Nephron (organoid): ENCODE data around the gene ADRA2A.

ENCODE experiments used
- H3K27ac Mint-ChIP-seq, 3 experiments: 2 replicates each; pipeline ENCODE4 v1.8.0; 2020; ENCODE audit warnings: mixed read lengths in 3 of 3, mild to moderate bottlenecking in 2 of 3, moderate library complexity in 1 of 3
- H3K27me3 Mint-ChIP-seq: 2 replicates; pipeline ENCODE4 v1.8.0; 2021; ENCODE audit warnings: low read depth, mild to moderate bottlenecking, moderate library complexity, mixed read lengths
- H3K36me3 Mint-ChIP-seq: 2 replicates; pipeline ENCODE4 v1.8.0; 2020; ENCODE audit warnings: low read depth, mixed read lengths
- H3K4me1 Mint-ChIP-seq: 2 replicates; pipeline ENCODE4 v1.8.0; 2020; ENCODE audit warnings: mixed read lengths
- H3K4me3 Mint-ChIP-seq, 3 experiments: 2 replicates each; pipeline ENCODE4 v1.8.0; 2020; ENCODE audit warnings: mild to moderate bottlenecking in 3 of 3, mixed read lengths in 3 of 3, moderate library complexity in 2 of 3
- H3K9me3 Mint-ChIP-seq: 2 replicates; pipeline ENCODE4 v1.8.0; 2020; ENCODE audit warnings: mixed read lengths
- TF ChIP-seq, protein P1 (sequence below), 3 experiments: fragments of 200-600 bp; sonication (generic); IDR thresholded peaks; one replicate each; pipeline ENCODE4 v1.5.0; 2021; ENCODE audit warnings: antibody characterized with exemption in 3 of 3; ENCODE audit not compliant: unreplicated experiment in 3 of 3

ADRA2A gene

DNA sequence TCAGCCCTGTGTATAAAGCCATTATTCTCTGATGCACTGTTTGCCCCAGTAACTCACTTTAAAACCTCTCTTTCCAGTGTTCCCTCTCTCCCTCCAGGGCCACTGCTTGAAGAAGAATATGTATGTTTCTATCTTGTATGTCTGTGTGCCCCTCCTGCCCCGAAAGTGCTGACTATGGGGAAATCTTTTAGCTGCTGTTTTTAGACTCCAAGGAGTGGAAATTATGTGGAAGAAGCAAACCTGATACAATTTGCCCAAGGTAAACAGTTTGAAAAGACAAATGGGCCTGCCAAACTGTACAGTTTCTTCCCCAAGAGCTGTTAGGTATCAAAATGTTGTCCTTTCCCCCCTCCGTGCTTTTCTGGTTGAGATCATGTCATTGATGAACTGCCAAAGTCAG lies 3.4 kb downstream of the ADRA2A start:
- Mint-ChIP-seq H3K4me3 (peak overlapping the region; percentile 71 to 79 (median 72)), H3K9me3 (peaks cover 2% of the 10 kb centered on the region), H3K27me3 (peaks cover 68% of the 10 kb centered on the region), H3K27ac (peak overlapping the region in 2 of 3 experiments; percentile 51 to 72), H3K4me1 (peaks cover 18% of the 10 kb centered on the region), H3K36me3 (peaks cover 14% of the 10 kb centered on the region)
- TF ChIP-seq, protein P1, sequence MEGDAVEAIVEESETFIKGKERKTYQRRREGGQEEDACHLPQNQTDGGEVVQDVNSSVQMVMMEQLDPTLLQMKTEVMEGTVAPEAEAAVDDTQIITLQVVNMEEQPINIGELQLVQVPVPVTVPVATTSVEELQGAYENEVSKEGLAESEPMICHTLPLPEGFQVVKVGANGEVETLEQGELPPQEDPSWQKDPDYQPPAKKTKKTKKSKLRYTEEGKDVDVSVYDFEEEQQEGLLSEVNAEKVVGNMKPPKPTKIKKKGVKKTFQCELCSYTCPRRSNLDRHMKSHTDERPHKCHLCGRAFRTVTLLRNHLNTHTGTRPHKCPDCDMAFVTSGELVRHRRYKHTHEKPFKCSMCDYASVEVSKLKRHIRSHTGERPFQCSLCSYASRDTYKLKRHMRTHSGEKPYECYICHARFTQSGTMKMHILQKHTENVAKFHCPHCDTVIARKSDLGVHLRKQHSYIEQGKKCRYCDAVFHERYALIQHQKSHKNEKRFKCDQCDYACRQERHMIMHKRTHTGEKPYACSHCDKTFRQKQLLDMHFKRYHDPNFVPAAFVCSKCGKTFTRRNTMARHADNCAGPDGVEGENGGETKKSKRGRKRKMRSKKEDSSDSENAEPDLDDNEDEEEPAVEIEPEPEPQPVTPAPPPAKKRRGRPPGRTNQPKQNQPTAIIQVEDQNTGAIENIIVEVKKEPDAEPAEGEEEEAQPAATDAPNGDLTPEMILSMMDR (IDR thresholded peaks at IDR 0.05; ENCODE audit: unreplicated experiment in 3 of 3), result no peak

DNA sequence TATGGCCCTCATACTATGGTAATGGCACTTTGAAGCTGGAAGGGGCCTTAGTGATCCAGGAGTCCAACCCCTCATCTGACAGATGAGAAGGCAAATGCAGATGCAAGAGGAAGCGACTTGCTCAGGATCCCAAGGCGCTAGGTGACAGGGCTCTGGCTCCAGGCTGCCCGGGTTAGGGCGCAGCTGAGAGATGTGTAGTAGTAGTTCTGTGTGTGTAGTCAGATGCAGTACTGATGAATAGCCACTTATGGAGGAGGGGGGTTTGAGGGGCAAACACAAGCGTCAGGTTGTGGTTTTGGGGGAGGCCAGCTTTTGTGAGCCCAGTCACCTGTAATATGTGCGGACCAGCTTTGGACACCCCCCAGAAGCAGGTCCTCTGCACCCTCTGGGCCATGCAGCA lies 4.8 kb downstream of the ADRA2A start:
- Mint-ChIP-seq H3K4me3 (no peak overlapping the region), H3K27me3 (peaks cover 61% of the 10 kb centered on the region), H3K27ac (no peak overlapping the region), H3K36me3 (peaks cover 14% of the 10 kb centered on the region), H3K9me3 (peaks cover 2% of the 10 kb centered on the region), H3K4me1 (peaks cover 14% of the 10 kb centered on the region)
- TF ChIP-seq, protein P1 (IDR thresholded peaks at IDR 0.05; ENCODE audit: unreplicated experiment in 3 of 3), result no peak

DNA sequence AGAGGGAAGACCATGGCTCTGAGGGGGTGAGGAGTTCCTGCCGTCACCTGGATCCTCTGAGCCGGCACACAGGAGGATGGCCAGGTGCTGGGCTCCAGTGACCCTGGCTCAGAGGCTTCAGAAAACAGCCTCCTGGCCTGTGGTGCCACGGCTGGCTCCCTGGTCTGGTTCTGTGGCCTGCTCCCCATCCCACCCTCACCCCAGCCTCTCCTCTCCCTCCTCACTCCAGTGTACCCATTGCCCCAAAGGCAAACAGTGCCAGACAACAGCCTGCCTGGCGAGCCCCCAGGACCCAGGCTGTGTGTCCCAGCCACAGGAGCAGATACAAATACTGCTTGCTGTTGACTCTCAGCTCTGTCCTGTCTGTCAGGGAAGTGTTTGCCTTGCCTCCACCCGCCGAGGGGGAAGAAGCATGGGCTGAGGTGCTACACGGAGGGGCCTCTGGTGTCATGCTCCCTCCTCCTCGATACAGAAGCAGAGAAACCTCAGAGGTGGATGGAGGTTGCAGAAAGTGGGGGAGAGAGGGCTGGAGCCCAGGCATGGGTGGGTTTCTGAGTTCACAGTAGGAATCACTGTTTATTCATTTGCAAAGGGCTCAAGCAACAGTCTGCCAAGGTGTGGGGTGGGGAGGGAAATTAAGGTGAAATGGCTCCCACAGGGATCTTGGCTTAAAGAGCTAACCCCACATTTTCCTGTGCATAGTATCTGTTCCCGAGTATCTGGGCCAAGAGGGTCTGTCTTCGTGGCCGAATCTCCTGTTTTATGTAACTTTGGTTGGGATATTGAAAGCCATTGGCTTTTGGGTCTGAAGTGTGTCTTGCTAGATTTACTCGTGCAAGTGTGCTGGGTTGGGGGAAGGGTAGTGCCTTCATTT lies 5.5 kb downstream of the ADRA2A start:
- no peak overlapping the region for H3K4me3 Mint-ChIP-seq
- TF ChIP-seq, protein P1 (IDR thresholded peaks at IDR 0.05; ENCODE audit: unreplicated experiment in 3 of 3), result no peak
- no peak overlapping the region for H3K27ac Mint-ChIP-seq
- peaks cover 2% of the 10 kb centered on the region for H3K9me3 Mint-ChIP-seq
- H3K4me1 Mint-ChIP-seq, result peaks cover 14% of the 10 kb centered on the region
- H3K27me3 Mint-ChIP-seq, result peaks cover 57% of the 10 kb centered on the region
- H3K36me3 Mint-ChIP-seq, result peaks cover 14% of the 10 kb centered on the region

DNA sequence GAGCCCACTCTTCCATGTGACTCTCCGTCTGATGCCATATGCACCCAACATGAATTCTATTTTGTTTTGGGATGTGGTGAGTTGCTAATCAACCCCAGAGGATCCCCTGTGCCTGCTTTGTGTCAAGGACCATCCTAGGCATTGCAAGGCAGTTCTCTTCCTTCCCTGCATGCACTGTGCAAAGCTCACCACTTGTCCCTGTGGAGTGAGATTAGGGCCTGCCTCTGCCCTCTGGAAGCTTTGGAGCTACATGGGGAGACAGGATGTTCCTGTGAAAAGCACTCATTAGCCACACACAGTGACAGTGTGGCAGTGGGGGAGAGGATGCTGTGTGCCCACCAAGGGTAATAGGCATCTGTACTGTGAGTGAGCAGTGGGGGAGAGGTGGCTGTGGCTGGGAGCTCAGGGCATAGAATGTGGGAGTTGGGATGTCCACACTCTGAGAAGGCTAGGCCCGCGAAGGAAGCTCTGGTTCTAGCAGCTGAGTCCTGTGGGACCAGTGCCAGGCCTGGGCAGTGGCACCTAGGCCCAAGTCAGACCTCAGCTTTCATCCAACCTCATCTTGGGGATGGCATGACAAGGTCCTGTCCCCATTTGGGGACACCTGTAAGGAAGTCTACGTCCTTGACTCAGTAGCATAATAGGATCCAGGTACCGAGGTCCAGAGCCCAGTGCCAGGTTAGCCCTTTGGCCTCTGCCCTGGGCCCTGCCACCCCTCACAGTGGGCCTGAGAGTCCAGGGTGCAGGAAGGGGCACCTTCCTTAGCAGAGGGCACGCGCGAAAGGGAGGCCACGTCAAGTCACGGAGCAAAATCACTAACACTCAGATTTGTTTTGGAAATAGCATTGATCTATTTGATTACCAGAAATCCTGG lies 6.6 kb downstream of the ADRA2A start:
- H3K36me3 Mint-ChIP-seq, result peaks cover 14% of the 10 kb centered on the region
- H3K4me1 Mint-ChIP-seq, result peaks cover 14% of the 10 kb centered on the region
- H3K27me3 Mint-ChIP-seq, result peaks cover 47% of the 10 kb centered on the region
- H3K27ac Mint-ChIP-seq, result no peak overlapping the region
- peaks cover 2% of the 10 kb centered on the region for H3K9me3 Mint-ChIP-seq
- TF ChIP-seq, protein P1 (IDR thresholded peaks at IDR 0.05; ENCODE audit: unreplicated experiment in 3 of 3), result no peak
- H3K4me3 Mint-ChIP-seq, result no peak overlapping the region

DNA sequence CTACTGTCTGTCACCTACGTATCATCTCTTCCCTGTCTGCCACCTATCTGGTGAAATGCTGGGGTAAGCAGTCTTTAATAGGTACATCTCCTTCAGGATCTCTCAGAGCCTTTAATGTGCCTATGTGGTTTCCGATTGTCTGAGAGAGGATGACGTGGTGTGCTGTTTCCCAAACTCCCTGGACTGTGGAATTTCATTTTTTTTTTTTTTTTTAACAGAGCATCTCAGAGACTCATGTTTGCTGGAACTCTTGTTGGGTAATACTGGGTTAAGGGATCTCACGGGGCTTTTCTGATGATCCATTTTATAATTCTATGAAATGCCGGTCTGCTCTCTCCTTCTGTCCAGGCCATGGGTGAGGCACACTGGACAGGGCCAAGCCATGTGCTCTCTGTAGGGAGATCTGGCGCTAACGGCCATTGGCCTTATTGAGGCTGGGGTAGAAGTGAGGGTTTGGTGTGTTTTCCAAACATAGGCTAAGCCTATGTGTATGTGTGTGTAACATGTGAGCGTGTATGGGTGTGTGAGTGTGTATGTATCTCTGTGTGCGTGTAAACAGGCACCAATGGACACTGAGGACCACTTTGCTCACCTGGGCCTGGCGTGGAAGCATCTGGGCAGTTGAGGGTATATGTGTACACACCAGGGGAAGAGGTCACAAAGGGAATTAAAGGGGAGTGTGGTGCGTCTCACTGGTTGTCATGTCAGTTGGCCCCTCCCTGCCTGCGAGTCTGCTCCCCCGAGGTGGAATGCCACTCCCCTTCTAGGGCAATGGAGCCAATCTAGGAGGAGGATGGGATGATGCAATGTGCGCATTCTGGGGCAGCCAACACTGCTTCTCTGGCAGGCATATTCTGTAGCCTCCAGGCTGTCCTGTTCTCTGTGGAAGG lies 7.8 kb downstream of the ADRA2A start:
- Mint-ChIP-seq H3K4me1 (peaks cover 8% of the 10 kb centered on the region), H3K4me3 (no peak overlapping the region), H3K27ac (no peak overlapping the region), H3K27me3 (peaks cover 45% of the 10 kb centered on the region), H3K9me3 (peaks cover 2% of the 10 kb centered on the region), H3K36me3 (peaks cover 8% of the 10 kb centered on the region)
- TF ChIP-seq, protein P1 (IDR thresholded peaks at IDR 0.05; ENCODE audit: unreplicated experiment in 3 of 3), result no peak
